GM12875 (cell line): ENCODE results near the gene CLINT1.
A peak's percentile ranks its signal among the peaks of the same experiment; 100 is the strongest.

Experiments
- H3K4me3 ChIP-seq: one replicate; pipeline ENCODE4 v1.5.1; 2011; ENCODE audit warnings: low read depth, low read length, control low read depth
- TF ChIP-seq, protein P1 (sequence below): IDR thresholded peaks from 2 replicates; pipeline ENCODE4 v1.5.1; 2011; ENCODE audit warnings: low read depth, mild to moderate bottlenecking, control low read depth, inconsistent platforms, low read length, moderate library complexity, borderline replicate concordance; ENCODE audit not compliant: insufficient read depth

Gene CLINT1

DNA sequence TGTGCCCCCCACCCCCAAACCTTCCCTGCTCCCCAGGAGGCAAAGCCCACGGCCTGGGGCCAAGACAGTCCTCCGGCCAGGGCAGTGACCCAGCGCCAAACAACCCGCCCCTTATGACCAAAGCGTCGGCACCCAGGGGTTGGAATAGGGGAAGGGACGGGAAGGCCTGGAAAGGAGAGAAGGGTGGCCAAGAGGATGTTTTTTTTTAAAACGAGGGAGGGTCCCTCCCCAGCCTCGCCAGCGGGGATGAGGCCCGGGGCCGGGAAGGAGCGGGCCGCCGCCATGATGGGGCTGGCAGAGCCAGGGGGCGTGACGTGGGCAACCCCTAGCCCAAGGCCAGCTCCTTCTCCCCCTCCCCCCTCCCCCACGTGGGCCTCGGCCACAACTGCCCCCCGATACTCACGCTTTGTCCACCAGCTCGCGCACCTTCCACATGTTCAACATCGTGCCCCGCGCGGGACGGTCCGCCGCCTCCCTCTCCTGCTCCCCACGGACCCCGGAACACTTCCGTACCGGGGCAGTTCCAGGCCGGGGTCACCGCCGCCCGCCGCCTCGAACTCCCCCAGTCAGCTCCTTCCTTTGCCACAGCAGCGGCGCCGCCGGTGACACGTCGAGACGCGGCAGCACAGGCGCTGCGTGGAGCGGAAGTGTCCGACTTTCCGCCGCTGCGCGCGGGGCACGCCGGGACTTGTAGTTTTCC is at the start of gene CLINT1:
Gene CLINT1 (minus strand): TSS at position 619 of the 700 bp plus-strand sequence. CDS start 175 bp downstream, at position 444.
- H3K4me3 ChIP-seq, result peak within 1 kb of the TSS; percentile 91
- TF ChIP-seq, protein P1, sequence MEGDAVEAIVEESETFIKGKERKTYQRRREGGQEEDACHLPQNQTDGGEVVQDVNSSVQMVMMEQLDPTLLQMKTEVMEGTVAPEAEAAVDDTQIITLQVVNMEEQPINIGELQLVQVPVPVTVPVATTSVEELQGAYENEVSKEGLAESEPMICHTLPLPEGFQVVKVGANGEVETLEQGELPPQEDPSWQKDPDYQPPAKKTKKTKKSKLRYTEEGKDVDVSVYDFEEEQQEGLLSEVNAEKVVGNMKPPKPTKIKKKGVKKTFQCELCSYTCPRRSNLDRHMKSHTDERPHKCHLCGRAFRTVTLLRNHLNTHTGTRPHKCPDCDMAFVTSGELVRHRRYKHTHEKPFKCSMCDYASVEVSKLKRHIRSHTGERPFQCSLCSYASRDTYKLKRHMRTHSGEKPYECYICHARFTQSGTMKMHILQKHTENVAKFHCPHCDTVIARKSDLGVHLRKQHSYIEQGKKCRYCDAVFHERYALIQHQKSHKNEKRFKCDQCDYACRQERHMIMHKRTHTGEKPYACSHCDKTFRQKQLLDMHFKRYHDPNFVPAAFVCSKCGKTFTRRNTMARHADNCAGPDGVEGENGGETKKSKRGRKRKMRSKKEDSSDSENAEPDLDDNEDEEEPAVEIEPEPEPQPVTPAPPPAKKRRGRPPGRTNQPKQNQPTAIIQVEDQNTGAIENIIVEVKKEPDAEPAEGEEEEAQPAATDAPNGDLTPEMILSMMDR, result no peak

DNA sequence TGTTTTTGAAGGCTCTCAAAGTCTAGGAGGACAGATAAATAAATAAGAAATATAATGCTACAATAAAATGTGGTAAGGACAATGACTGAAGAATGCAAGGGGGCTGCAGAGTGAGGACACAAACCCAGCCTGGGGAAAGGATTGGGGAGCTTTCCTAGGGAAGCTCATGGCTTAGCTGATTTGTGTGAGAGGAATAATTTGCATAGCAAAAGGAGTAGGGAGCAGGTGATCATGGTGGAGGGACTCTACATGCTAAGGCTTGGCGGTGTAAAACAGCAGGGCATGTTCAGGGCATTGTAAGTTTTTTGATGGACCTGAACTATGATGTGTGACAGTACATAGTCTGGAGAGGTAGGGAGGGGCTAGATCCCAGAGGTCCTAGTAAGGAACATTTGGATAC is 49.5 kb upstream of the CLINT1 start:
- TF ChIP-seq, protein P1, result no peak
- no peak overlapping the region for H3K4me3 ChIP-seq

DNA sequence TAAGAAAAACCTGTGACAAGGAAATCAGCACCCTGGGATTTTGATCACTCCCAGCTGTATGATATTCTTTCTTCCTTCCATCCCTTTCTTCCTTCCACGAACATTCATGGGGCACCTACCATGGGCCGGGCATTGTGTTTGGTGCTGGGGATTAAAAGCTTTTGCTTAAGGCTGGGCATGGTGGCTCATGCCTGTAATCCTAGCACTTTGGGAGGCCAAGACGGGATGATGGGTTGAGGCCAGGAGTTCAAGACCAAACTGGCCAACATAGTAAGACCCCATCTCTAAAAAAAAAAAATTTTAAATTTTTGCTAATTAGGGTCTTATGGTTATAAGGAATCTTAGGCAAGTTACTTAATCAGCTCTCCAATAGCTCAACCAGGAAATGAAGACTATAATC is 48.5 kb upstream of the CLINT1 start:
- TF ChIP-seq, protein P1, result no peak
- no peak overlapping the region for H3K4me3 ChIP-seq

DNA sequence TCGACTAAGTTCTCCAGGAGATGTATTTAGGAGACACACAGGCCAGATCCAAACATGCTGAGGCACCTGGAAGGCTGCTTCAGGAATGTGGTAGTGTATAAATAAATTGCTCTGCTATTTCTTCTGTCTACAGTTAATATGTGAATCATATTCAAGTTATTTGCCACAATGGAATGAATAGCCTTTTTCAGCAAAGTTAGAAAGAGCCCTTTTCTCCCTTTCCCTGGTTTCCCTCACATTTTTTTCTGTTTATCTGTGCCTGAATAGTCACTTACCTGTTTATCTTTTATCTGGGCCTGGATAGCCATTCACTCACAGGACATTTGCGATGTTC is 44.1 kb upstream of the CLINT1 start:
- TF ChIP-seq, protein P1, result no peak

DNA sequence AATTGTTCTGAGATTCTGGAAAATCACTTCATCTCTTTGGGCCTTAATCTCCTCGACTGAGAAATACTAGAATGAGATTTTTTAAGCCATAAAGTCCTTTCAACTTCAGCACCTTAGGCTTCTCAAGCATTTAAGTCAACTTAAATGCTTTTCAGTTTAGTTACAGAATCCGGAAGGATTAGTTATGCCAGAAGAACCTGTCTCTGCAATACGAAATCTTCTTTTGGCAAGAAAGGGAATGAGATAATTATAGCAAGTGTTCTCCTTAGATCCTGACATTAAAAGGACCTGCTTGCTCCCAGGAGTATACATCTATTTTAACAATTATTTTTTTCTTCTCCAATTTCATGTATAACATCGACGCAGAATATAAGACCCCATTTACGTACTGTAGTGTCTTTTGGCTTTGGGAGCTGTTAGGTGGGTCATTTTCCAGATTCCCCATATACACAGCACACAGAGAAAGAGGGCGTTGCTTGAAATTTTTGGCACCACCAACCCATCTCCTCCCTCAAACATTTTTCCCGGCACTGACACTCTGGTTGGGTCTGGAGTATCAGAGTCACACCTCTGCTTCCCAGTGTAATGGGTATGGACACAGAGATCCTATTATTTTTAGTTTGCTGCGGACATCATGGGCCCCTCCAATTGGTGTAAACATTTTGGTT is 43.6 kb upstream of the CLINT1 start:
- TF ChIP-seq, protein P1, result no peak

More for the DNA sequence above, 44.1 kb upstream of the CLINT1 start:
- H3K4me3 ChIP-seq, result no peak overlapping the region

DNA sequence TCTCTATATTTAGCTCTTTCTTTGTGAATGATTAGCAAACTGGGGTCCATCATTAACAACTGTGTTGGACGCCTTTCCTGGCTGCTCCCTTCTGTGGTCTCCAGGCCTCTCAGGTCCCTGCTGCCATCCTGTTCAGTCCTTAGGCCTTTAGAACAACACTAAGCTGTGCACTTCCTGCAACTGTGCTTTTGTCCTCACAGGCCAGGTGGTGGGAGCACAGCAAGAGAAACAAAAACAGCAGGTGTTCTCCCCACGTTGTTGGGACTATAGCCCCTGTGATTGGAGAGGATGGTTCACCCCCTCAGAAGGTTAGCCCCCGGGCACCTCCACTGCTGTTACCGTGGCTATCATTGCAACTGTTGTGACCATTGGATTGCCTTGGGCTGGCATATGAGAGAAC is 41.7 kb upstream of the CLINT1 start:
- no peak overlapping the region for H3K4me3 ChIP-seq
- TF ChIP-seq, protein P1, result no peak

More for the DNA sequence above, 43.6 kb upstream of the CLINT1 start:
- H3K4me3 ChIP-seq, result no peak overlapping the region

DNA sequence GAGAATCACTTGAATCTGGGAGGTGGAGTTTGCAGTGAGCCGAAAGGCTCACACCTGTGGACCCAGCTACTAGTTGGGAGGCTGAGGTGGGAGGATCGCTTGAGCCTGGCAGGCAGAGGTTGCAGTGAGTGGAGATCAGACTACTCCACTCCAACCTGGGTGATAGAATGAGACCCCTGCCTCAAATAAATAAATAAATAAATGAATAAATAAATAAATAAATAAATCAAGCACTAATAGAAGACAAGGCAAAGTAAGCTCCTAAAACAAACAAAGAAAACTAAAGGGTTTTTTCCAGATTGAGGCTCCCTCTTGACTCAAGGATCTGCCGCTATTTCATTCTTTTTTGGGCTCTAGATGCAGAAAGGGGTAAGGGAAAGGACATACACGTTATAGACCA is 34.7 kb upstream of the CLINT1 start:
- TF ChIP-seq, protein P1, result no peak
- H3K4me3 ChIP-seq, result no peak overlapping the region
